ENCODE measurements around the gene IRS1.

Gene IRS1

GRCh38 chr2:226684563-226684959 lies 115.1 kb downstream of the IRS1 start:
- no peak overlapping the region for H3K27ac ChIP-seq (ENCODE audit: low read depth, low read length)
- H3K27me3 ChIP-seq (ENCODE audit: low read length): no peaks in the 10 kb centered on the region; the same call in 1 of the 2 replicates
- no peak overlapping the region for H3K4me3 ChIP-seq (ENCODE audit: insufficient read depth, low read length, poor library complexity, severe bottlenecking)
- no peak overlapping the region for H3K9ac ChIP-seq (ENCODE audit: low read length)
- no peaks in the 10 kb centered on the region for H3K79me2 ChIP-seq (ENCODE audit: insufficient read depth, low read length)
- no peaks in the 10 kb centered on the region for H4K20me1 ChIP-seq (ENCODE audit: low read depth, low read length)
- H2AFZ ChIP-seq (ENCODE audit: low read depth, low read length, severe bottlenecking): no peak overlapping the region
- no peak overlapping the region for H3K4me2 ChIP-seq (ENCODE audit: low read depth, low read length, poor library complexity, severe bottlenecking)
- TF ChIP-seq EZH2phosphoT487 (conservative IDR thresholded peaks at IDR 0.05; ENCODE audit: low read length) (no peak), CTCF (IDR thresholded peaks at IDR 0.05; ENCODE audit: insufficient read depth, low read length, poor library complexity, severe bottlenecking) (no peak)
- H3K9me2 ChIP-seq (replicated peaks; ENCODE audit: insufficient read depth, low read length): no peaks in the 10 kb centered on the region
- no peaks in the 10 kb centered on the region for H3F3A ChIP-seq (ENCODE audit: insufficient read depth)
- no peaks in the 10 kb centered on the region for H3K36me3 ChIP-seq (ENCODE audit: low read length)
- H3K9me3 ChIP-seq (ENCODE audit: insufficient read depth, low read length): no peaks in the 10 kb centered on the region

GRCh38 chr2:226683944-226684562 lies 115.6 kb downstream of the IRS1 start:
- no peaks in the 10 kb centered on the region for H3F3A ChIP-seq (ENCODE audit: insufficient read depth)
- H4K20me1 ChIP-seq (ENCODE audit: low read depth, low read length): no peaks in the 10 kb centered on the region
- no peak overlapping the region for H3K9ac ChIP-seq (ENCODE audit: low read length)
- TF ChIP-seq CTCF (IDR thresholded peaks at IDR 0.05; ENCODE audit: insufficient read depth, low read length, poor library complexity, severe bottlenecking) (no peak), EZH2phosphoT487 (conservative IDR thresholded peaks at IDR 0.05; ENCODE audit: low read length) (no peak)
- no peak overlapping the region for H3K4me2 ChIP-seq (ENCODE audit: low read depth, low read length, poor library complexity, severe bottlenecking)
- H3K36me3 ChIP-seq (ENCODE audit: low read length): no peaks in the 10 kb centered on the region
- H2AFZ ChIP-seq (ENCODE audit: low read depth, low read length, severe bottlenecking): no peak overlapping the region
- H3K9me2 ChIP-seq (replicated peaks; ENCODE audit: insufficient read depth, low read length): no peaks in the 10 kb centered on the region
- no peak overlapping the region for H3K27ac ChIP-seq (ENCODE audit: low read depth, low read length)
- H3K4me3 ChIP-seq (ENCODE audit: insufficient read depth, low read length, poor library complexity, severe bottlenecking): no peak overlapping the region
- no peaks in the 10 kb centered on the region; the same call in 1 of the 2 replicates for H3K27me3 ChIP-seq (ENCODE audit: low read length)
- H3K9me3 ChIP-seq (ENCODE audit: insufficient read depth, low read length): no peaks in the 10 kb centered on the region
- no peaks in the 10 kb centered on the region for H3K79me2 ChIP-seq (ENCODE audit: insufficient read depth, low read length)

- Histone ChIP-seq H3F3A (ENCODE audit: insufficient read depth) (no peaks in the 10 kb centered on the region), H3K9me2 (replicated peaks; ENCODE audit: insufficient read depth, low read length) (no peaks in the 10 kb centered on the region), H2AFZ (ENCODE audit: low read depth, low read length, severe bottlenecking) (no peak overlapping the region), H3K79me2 (ENCODE audit: insufficient read depth, low read length) (no peaks in the 10 kb centered on the region), H3K4me3 (ENCODE audit: insufficient read depth, low read length, poor library complexity, severe bottlenecking) (no peak overlapping the region), H3K4me2 (ENCODE audit: low read depth, low read length, poor library complexity, severe bottlenecking) (no peak overlapping the region), H3K36me3 (ENCODE audit: low read length) (no peaks in the 10 kb centered on the region), H4K20me1 (ENCODE audit: low read depth, low read length) (no peaks in the 10 kb centered on the region), H3K27ac (ENCODE audit: low read depth, low read length) (no peak overlapping the region), H3K9me3 (ENCODE audit: insufficient read depth, low read length) (no peaks in the 10 kb centered on the region), H3K27me3 (ENCODE audit: low read length) (no peaks in the 10 kb centered on the region; the same call in 1 of the 2 replicates), H3K9ac (ENCODE audit: low read length) (no peak overlapping the region)
- TF ChIP-seq CTCF (IDR thresholded peaks at IDR 0.05; ENCODE audit: insufficient read depth, low read length, poor library complexity, severe bottlenecking): no peak
- no peak for TF ChIP-seq EZH2phosphoT487 (conservative IDR thresholded peaks at IDR 0.05; ENCODE audit: low read length)
Measured at GRCh38 chr2:226683196-226683595, 116.4 kb downstream of the IRS1 start.

Measured in SU-DHL-6 (cell line).